Endodermal cell (in vitro differentiated cells): ENCODE measurements around the gene PF4V1. TPM values are rescaled to one million over a fixed set of nuclear protein-coding genes. Genes with fewer than 3 reads are reported as not detected.
A peak's percentile ranks its signal among the peaks of the same experiment; 100 is the strongest.

Source experiments
- DNase-seq: peaks from one replicate; pipeline ENCODE4 v3.0.0-alpha.2; 2017
- H3K27ac ChIP-seq: 2 replicates; pipeline ENCODE4 v1.5.1; 2013; ENCODE audit warnings: mild to moderate bottlenecking, low read depth, low read length, moderate library complexity
- H3K27me3 ChIP-seq: 2 replicates; pipeline ENCODE4 v1.6.1; 2013; ENCODE audit warnings: mild to moderate bottlenecking, low read length, moderate library complexity; ENCODE audit not compliant: insufficient read depth, control insufficient read depth, poor library complexity, severe bottlenecking
- H3K36me3 ChIP-seq: 2 replicates; pipeline ENCODE4 v1.7.0; 2013; ENCODE audit warnings: mild to moderate bottlenecking, low read length, moderate library complexity; ENCODE audit not compliant: control insufficient read depth, insufficient read depth
- H3K4me1 ChIP-seq: one replicate; pipeline ENCODE4 v1.7.0; 2013; ENCODE audit warnings: low read length; ENCODE audit not compliant: control insufficient read depth, insufficient read depth
- H3K4me3 ChIP-seq: 2 replicates; pipeline ENCODE4 v1.5.1; 2013; ENCODE audit warnings: mild to moderate bottlenecking, low read length, moderate library complexity
- H3K9ac ChIP-seq: 2 replicates; pipeline ENCODE4 v1.6.1; 2013; ENCODE audit warnings: mild to moderate bottlenecking, low read length, moderate library complexity; ENCODE audit not compliant: poor library complexity, severe bottlenecking; ENCODE audit errors: extremely low read depth
- H3K9me3 ChIP-seq: 2 replicates; pipeline ENCODE4 v1.6.1; 2013; ENCODE audit warnings: mild to moderate bottlenecking, low read length, moderate library complexity; ENCODE audit not compliant: control insufficient read depth
- H3K27ac Mint-ChIP-seq: 2 replicates; pipeline ENCODE4 v1.8.0; 2020; ENCODE audit warnings: mixed read lengths
- H3K27me3 Mint-ChIP-seq: 2 replicates; pipeline ENCODE4 v1.8.0; 2021; ENCODE audit warnings: mild to moderate bottlenecking, mixed read lengths; ENCODE audit not compliant: insufficient read depth
- H3K36me3 Mint-ChIP-seq: 2 replicates; pipeline ENCODE4 v1.8.0; 2020; ENCODE audit warnings: low read depth, mixed read lengths
- H3K4me1 Mint-ChIP-seq: 2 replicates; pipeline ENCODE4 v1.8.0; 2020; ENCODE audit warnings: mixed read lengths
- H3K4me3 Mint-ChIP-seq: 2 replicates; pipeline ENCODE4 v1.8.0; 2020; ENCODE audit warnings: mild to moderate bottlenecking, moderate library complexity, mixed read lengths
- H3K9me3 Mint-ChIP-seq: 2 replicates; pipeline ENCODE4 v1.8.0; 2020; ENCODE audit warnings: mild to moderate bottlenecking, mixed read lengths
- CTCF ChIP-seq: fragments of 200-600 bp; sonication (generic); conservative IDR thresholded peaks from 2 replicates; pipeline ENCODE4 v1.5.0; 2021; ENCODE audit warnings: antibody characterized with exemption, mild to moderate bottlenecking
- WGBS, 2 experiments: methylation state at CpG; one replicate each; pipeline versions ENCODE4 v1.1.5 to v1.1.7; 2013; ENCODE audit warnings: missing lambda C conversion rate in 2 of 2, mixed read lengths in 1 of 2; ENCODE audit not compliant: insufficient coverage in 1 of 2, insufficient read length in 1 of 2; 5-methylcytosine and 5-hydroxymethylcytosine counted together
- total RNA-seq, 2 donors: library from RNA; stranded (reverse); fragmentation: NEBNext Ultra II Directional in 1 of 2; extraction: Animal tissue kit (Norgen Biotek cat#: 25700) in 1 of 2; gene quantifications; 2 replicates in 1 of 2; 3 replicates in 1 of 2; pipeline ENCODE4 v1.2.1, GENCODE V29; 2021

Gene PF4V1
- total RNA-seq, 2 donors from 2014 or later = not detected

- Histone ChIP-seq H3K36me3 (no peaks in the 10 kb centered on the region), H3K4me1 (no peaks in the 10 kb centered on the region), H3K27ac (no peak overlapping the region), H3K9ac (no peak overlapping the region), H3K9me3 (no peaks in the 10 kb centered on the region), H3K4me3 (no peak overlapping the region), H3K27me3 (no peaks in the 10 kb centered on the region)
- Mint-ChIP-seq H3K4me1 (peaks cover 4% of the 10 kb centered on the region), H3K36me3 (no peaks in the 10 kb centered on the region), H3K4me3 (peak overlapping the region; percentile 39), H3K27me3 (peaks cover 41% of the 10 kb centered on the region), H3K9me3 (no peaks in the 10 kb centered on the region), H3K27ac (no peak overlapping the region)
- 80 to 84% methylated on average over 1 to 7 of the region's 8 CpGs for WGBS, 2 experiments
- no peak for TF ChIP-seq CTCF
- DNase-seq = no peak
Measured at GRCh38 chr4:73853718-73854473, 800 bp downstream of the PF4V1 start.

- H3K27me3 Mint-ChIP-seq = peaks cover 40% of the 10 kb centered on the region
- H3K4me1 Mint-ChIP-seq = peaks cover 6% of the 10 kb centered on the region
- Histone ChIP-seq H3K9ac (no peak overlapping the region), H3K4me3 (no peak overlapping the region), H3K4me1 (no peaks in the 10 kb centered on the region), H3K27me3 (no peaks in the 10 kb centered on the region), H3K27ac (no peak overlapping the region), H3K9me3 (no peaks in the 10 kb centered on the region), H3K36me3 (no peaks in the 10 kb centered on the region)
- no peak overlapping the region for H3K4me3 Mint-ChIP-seq
- no peak overlapping the region for H3K27ac Mint-ChIP-seq
- WGBS, 2 experiments = 80 to 81% methylated on average over 1 to 3 of the region's 4 CpGs
- no peaks in the 10 kb centered on the region for H3K9me3 Mint-ChIP-seq
- DNase-seq = no peak
- H3K36me3 Mint-ChIP-seq = no peaks in the 10 kb centered on the region
- no peak for TF ChIP-seq CTCF
Measured at GRCh38 chr4:73855406-73855805, 2.3 kb downstream of the PF4V1 start.

GRCh38 chr4:73856518-73856917 lies 3.4 kb downstream of the PF4V1 start:
- Histone ChIP-seq H3K27ac (no peak overlapping the region), H3K27me3 (no peaks in the 10 kb centered on the region), H3K9ac (no peak overlapping the region), H3K4me1 (no peaks in the 10 kb centered on the region), H3K4me3 (no peak overlapping the region), H3K36me3 (no peaks in the 10 kb centered on the region), H3K9me3 (no peaks in the 10 kb centered on the region)
- no peak for TF ChIP-seq CTCF
- Mint-ChIP-seq H3K36me3 (no peaks in the 10 kb centered on the region), H3K9me3 (no peaks in the 10 kb centered on the region), H3K4me1 (peaks cover 6% of the 10 kb centered on the region), H3K27me3 (peaks cover 38% of the 10 kb centered on the region), H3K4me3 (no peak overlapping the region), H3K27ac (no peak overlapping the region)
- no peak for DNase-seq
